HepG2 (cell line): ENCODE results near the gene PIGC. TPM values are rescaled to one million over a fixed set of nuclear protein-coding genes. Genes with fewer than 3 reads are reported as not detected.
A peak's percentile ranks its signal among the peaks of the same experiment; 100 is the strongest.

Experiments used
- AHR ChIP-seq: IDR thresholded peaks from 2 replicates; pipeline ENCODE4 v1.6.1; 2018; ENCODE audit warnings: missing genetic modification reagents, missing compliant biosample characterization
- BRF2 ChIP-seq: sonication (generic); formaldehyde crosslinking; IDR thresholded peaks from 2 replicates; pipeline ENCODE4 v1.8.1; 2022; ENCODE audit warnings: mild to moderate bottlenecking, missing genetic modification reagents
- CREB1 ChIP-seq, 2 experiments: fragments of 450-650 bp in 1 of 2; IDR thresholded peaks; 2 replicates each; pipeline ENCODE4 v1.6.1; 2016 to 2017; ENCODE audit warnings: control low read depth in 1 of 2, mild to moderate bottlenecking in 1 of 2, missing compliant biosample characterization in 1 of 2, missing genetic modification characterization in 1 of 2
- DMTF1 ChIP-seq: sonication (generic); formaldehyde crosslinking; IDR thresholded peaks from 2 replicates; pipeline ENCODE4 v1.4.0; 2020; ENCODE audit warnings: mild to moderate bottlenecking, missing genetic modification reagents
- HCFC1 ChIP-seq: fragments of 150-350 bp; IDR thresholded peaks from 2 replicates; pipeline ENCODE4 v1.6.1; 2014; ENCODE audit warnings: low read depth, low read length
- HHEX ChIP-seq: IDR thresholded peaks from 2 replicates; pipeline ENCODE4 v1.6.1; 2016; ENCODE audit warnings: control low read depth
- HNRNPH1 ChIP-seq: fragments of 200-400 bp; formaldehyde crosslinking; optimal IDR thresholded peaks from 2 replicates; pipeline ENCODE3; 2017; ENCODE audit warnings: mild to moderate bottlenecking, low read depth, low read length
- MNT ChIP-seq: fragments of 450-650 bp; IDR thresholded peaks from 2 replicates; pipeline ENCODE4 v1.6.1; 2016
- MZF1 ChIP-seq: sonication (generic); formaldehyde crosslinking; IDR thresholded peaks from 2 replicates; pipeline ENCODE4 v1.8.1; 2023; ENCODE audit warnings: mild to moderate bottlenecking, missing genetic modification reagents, borderline replicate concordance
- PRPF4 ChIP-seq: fragments of 200-400 bp; formaldehyde crosslinking; IDR thresholded peaks from 2 replicates; pipeline ENCODE4 v1.6.1; 2016; ENCODE audit warnings: low read length, low read depth; ENCODE audit not compliant: poor library complexity, severe bottlenecking
- TEAD2 ChIP-seq: sonication (generic); formaldehyde crosslinking; IDR thresholded peaks from 2 replicates; pipeline ENCODE4 v1.9.0; 2021; ENCODE audit warnings: missing genetic modification reagents
- U2AF2 ChIP-seq: fragments of 200-400 bp; formaldehyde crosslinking; IDR thresholded peaks from 2 replicates; pipeline ENCODE4 v1.6.1; 2017; ENCODE audit warnings: low read depth, mild to moderate bottlenecking, low read length
- ZNF558 ChIP-seq: sonication (generic); formaldehyde crosslinking; IDR thresholded peaks from 2 replicates; pipeline ENCODE4 v1.9.0; 2022; ENCODE audit warnings: mild to moderate bottlenecking, missing genetic modification reagents, borderline replicate concordance
- ZNF878 ChIP-seq: sonication (generic); formaldehyde crosslinking; IDR thresholded peaks from 2 replicates; pipeline ENCODE4 v1.8.1; 2023; ENCODE audit warnings: mild to moderate bottlenecking, missing genetic modification reagents, moderate library complexity
- ZUFSP ChIP-seq: sonication (generic); formaldehyde crosslinking; IDR thresholded peaks from 2 replicates; pipeline ENCODE4 v1.9.0; 2021; ENCODE audit warnings: missing genetic modification reagents, mild to moderate bottlenecking, borderline replicate concordance
- polyA plus RNA-seq, 8 experiments: library from polyadenylated mRNA; depleted of rRNA in 3 of 8; stranded (reverse) in 7 of 8; unstranded in 1 of 8; fragments of >200 nt; fragmentation: Illumina TruSeq in 4 of 8; extraction: Trizol in 4 of 8; gene quantifications; 2 replicates each; pipeline versions ENCODE4 v1.2.1 to v1.2.3, GENCODE V29; 2011 to 2016; ENCODE audit warnings: low read depth in 4 of 8, missing spikeins in 1 of 8, mixed read lengths in 1 of 8; ENCODE audit not compliant: insufficient read depth in 1 of 8
- total RNA-seq, 5 experiments: library from RNA; depleted of rRNA; stranded (reverse); fragments of >200 nt; fragmentation: Illumina TruSeq; extraction: Trizol; gene quantifications; 2 replicates each; pipeline ENCODE4 v1.2.3, GENCODE V29; 2016; ENCODE audit warnings: low read depth in 1 of 5
- TF ChIP-seq, protein P1 (sequence below): sonication (generic); formaldehyde crosslinking; IDR thresholded peaks from 2 replicates; pipeline ENCODE4 v1.5.1; 2020; ENCODE audit warnings: mild to moderate bottlenecking, missing genetic modification reagents
- TF ChIP-seq, protein P2 (sequence below): sonication (generic); formaldehyde crosslinking; IDR thresholded peaks from 2 replicates; pipeline ENCODE4 v1.5.1; 2020; ENCODE audit warnings: missing genetic modification reagents, mild to moderate bottlenecking, borderline replicate concordance

Gene PIGC
- total and polyA plus RNA-seq, 2 of the 13 experiments (the other 11 are each of a cell fraction or from before 2014, with no cell fraction given) = 26.7 to 29.5 TPM

DNA sequence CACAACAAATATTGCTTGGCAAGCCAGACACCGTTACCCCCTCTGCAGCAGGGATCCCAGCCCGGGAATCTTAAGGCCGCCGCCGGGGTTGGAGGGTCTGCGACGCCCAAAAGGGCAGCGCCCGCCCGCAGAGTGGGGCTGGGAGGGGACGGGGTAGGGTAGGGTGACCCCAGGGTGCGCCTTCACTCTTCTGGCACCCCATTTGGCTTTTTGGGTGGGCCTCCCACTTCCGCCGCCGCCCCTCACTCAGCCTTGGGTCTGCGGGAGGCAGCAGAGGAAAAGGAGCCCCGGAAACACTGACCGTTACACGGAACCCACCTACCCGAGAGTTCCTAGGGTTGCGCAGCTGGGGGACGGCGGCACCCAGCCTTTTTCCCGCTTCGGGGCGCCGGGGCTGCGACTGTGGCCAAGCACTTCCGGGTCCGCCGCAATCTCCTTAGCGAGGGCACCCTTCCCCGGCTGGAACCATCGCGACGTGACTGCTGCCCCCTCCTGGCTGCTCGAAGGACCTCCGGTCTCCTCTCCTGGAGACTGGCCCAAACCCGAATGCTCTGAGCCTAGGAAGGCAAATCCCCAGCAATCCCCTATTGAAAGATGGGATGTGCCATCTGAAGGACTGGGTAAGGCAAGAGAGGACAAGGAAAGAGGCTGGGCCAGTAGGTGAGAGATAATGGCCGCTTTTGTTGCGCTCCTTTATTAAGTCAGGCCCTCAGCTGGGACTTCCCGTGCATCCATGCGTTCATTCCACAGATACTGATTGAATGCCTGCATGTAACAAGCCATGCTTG is at the start of gene PIGC (continued):
- TF ChIP-seq, protein P1, sequence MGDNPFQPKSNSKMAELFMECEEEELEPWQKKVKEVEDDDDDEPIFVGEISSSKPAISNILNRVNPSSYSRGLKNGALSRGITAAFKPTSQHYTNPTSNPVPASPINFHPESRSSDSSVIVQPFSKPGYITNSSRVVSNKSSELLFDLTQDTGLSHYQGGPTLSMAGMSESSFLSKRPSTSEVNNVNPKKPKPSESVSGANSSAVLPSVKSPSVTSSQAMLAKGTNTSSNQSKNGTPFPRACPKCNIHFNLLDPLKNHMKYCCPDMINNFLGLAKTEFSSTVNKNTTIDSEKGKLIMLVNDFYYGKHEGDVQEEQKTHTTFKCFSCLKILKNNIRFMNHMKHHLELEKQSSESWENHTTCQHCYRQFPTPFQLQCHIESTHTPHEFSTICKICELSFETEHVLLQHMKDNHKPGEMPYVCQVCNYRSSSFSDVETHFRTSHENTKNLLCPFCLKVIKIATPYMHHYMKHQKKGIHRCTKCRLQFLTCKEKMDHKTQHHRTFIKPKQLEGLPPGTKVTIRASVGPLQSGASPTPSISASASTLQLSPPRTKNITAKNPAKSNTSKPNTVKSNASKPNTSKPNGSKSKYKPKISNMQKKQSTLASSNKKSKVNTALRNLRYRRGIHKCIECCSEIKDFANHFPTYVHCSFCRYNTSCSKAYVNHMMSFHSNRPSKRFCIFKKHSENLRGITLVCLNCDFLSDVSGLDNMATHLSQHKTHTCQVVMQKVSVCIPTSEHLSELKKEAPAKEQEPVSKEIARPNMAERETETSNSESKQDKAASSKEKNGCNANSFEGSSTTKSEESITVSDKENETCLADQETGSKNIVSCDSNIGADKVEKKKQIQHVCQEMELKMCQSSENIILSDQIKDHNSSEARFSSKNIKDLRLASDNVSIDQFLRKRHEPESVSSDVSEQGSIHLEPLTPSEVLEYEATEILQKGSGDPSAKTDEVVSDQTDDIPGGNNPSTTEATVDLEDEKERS = no peak
- no peak for TF ChIP-seq DMTF1
- no peak for TF ChIP-seq ZUFSP (CRISPR knock-in tag)
- no peak for TF ChIP-seq TEAD2 (CRISPR knock-in tag)
- TF ChIP-seq HNRNPH1 = no peak
- 0 out of 2 replicates have a peak, but pooled peaks have one; percentile 61 for TF ChIP-seq ZNF558
- no peak for TF ChIP-seq U2AF2
- TF ChIP-seq MNT = no peak
- TF ChIP-seq, protein P2, sequence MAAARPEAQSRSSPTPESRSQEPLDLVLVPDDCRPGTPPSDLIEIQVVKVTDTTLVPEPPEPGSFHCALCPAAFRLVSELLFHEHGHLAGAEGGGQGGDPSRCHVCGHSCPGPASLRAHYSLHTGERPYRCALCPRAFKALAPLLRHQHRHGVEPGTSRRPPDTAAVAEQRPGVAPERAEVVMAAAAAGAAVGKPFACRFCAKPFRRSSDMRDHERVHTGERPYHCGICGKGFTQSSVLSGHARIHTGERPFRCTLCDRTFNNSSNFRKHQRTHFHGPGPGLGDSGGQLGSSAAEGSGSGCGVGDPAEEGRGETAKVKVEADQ (CRISPR knock-in tag) = peak; percentile 86
- peak; percentile 28; the same call in 1 of the 2 replicates for TF ChIP-seq HCFC1
- TF ChIP-seq AHR = 0 out of 2 replicates have a peak, but pooled peaks have one; percentile 23
- TF ChIP-seq CREB1 (IDR thresholded peaks at IDR 0.05) = no peak
- TF ChIP-seq CREB1 (CRISPR knock-in tag; IDR thresholded peaks at IDR 0.05) = 0 out of 2 replicates have a peak, but pooled peaks have one; percentile 17
- TF ChIP-seq ZNF878 = 0 out of 2 replicates have a peak, but pooled peaks have one; percentile 29
- TF ChIP-seq HHEX = no peak
- no peak for TF ChIP-seq BRF2 (CRISPR knock-in tag)
- TF ChIP-seq PRPF4 = no peak
- TF ChIP-seq MZF1 (CRISPR knock-in tag) = no peak
